ENCODE data around the gene FMOD.
A peak's percentile ranks its signal among the peaks of the same experiment; 100 is the strongest.
"Not testable (repeated sequence)": the region's sequence is repeated elsewhere in the genome, so short reads cannot be mapped to it uniquely, and the experiment has no call there.

FMOD gene

DNA sequence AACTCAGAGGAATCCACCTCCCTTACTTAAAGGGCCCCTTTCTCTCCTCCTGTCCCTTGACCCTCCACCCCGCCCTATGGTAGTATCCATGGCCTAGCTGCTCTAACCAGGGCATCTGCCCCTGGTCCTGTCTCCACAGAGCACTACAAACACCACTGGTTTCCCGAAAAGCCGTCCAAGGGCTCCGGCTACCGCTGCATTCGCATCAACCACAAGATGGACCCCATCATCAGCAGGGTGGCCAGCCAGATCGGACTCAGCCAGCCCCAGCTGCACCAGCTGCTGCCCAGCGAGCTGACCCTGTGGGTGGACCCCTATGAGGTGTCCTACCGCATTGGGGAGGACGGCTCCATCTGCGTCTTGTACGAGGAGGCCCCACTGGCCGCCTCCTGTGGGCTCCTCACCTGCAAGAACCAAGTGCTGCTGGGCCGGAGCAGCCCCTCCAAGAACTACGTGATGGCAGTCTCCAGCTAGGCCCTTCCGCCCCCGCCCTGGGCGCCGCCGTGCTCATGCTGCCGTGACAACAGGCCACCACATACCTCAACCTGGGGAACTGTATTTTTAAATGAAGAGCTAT is 43.9 kb downstream of the FMOD start:
- no peak for DNase-seq (ENCODE audit: low read depth in 4 of 4, low spot score in 1 of 4)

DNA sequence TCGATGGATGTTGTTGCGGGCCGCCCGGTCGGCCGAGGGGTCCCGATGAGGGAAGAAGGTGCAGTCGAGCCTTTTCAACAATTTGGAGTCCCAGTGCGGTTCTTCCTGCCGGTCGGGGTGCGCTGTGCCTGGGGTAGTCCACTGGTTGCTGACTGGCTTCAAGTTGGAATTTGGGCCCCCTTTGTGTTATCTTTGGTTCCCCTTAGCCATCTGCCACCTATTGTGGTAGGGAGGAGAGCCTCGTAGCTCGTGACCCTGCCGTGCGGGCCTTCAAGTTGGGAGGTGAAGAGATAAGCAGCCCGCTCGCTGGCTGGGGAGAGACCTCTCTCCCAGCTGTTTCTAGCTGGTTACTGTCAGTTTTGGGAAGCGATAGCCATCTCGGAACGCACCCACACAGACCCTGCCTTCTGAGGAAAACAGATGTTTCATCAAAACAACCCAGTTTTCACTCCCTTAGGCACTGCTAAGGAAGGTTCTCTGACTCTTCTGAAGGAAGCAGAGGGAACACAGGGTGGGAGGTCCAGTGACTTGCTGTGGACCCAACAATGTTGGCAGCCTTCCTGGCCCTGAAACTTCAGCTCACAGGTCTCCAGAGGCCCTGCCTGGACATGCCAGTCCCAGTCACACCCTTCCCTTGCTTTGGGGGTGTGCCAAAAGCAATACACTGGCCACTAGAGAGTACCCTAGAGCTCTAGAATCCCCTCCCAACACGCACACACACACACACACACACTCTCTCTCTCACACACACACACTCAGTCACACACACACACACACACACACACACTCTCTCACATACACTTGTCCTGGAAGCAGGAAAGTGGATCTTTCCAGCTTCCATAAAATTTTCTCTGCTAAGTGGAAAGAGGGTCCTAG is 44.6 kb downstream of the FMOD start:
- DNase-seq (ENCODE audit: low read depth in 4 of 4, low spot score in 1 of 4) = no peak

DNA sequence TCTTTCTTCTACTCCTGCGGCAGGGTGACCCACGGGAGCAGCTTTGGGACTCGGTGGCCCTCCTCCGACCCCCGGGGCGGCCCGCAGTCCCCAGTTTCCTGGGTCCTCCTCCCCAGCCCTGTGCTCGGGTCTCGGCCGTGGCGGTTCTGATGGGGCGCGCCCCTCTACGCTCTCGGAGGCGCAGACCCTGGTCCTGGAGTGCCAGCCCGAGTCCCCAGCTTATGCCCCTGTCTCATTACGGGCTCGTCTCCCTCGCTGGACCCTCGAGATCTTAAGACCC is 45.2 kb downstream of the FMOD start:
- DNase-seq (ENCODE audit: low read depth in 4 of 4, low spot score in 1 of 4) = no peak

DNA sequence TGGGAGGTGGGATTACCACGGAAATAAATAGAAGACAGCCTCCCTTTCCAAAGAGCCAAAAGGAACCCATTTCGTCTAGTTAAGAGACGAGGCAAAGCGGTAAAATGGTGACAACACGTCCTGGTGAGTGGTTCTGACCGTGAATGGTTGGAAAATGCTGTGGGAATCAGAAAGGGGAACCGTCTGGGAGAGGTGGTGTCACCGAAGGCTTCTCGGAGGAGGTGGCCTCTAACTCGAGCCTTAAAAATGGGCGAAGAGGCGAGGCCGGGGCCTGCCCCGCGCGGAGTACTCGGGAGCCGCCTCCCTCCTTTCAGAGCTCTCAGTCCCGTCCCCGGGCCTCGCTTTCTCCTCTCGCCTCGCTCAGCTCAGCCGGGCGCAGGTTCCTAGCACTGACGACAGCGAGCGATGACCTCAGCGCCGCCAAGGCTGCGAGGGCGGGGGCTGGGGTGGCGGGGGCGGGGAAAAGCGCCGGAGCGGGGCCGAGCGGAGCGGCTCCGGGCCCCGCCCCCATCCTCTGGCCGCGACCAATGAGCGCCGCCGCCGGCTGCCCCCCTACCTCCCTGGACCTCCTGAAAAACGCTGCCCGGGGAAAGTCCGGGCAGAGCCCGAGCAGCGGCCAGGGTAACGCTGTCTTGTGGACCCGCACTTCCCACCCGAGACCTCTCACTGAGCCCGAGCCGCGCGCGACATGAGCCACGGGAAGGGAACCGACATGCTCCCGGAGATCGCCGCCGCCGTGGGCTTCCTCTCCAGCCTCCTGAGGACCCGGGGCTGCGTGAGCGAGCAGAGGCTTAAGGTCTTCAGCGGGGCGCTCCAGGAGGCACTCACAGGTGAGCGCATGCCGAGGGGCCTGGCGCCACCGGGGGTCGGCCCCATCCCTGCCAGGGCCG is 45.8 kb downstream of the FMOD start, which contains the start of gene BTG2:
TSS of gene BTG2 (plus strand) at position 601 of the 890 bp plus-strand sequence. CDS start at position 689, 88 bp downstream.
- DNase-seq (ENCODE audit: low read depth in 4 of 4, low spot score in 1 of 4) = peak; percentile 65 to 86 (median 80)

DNA sequence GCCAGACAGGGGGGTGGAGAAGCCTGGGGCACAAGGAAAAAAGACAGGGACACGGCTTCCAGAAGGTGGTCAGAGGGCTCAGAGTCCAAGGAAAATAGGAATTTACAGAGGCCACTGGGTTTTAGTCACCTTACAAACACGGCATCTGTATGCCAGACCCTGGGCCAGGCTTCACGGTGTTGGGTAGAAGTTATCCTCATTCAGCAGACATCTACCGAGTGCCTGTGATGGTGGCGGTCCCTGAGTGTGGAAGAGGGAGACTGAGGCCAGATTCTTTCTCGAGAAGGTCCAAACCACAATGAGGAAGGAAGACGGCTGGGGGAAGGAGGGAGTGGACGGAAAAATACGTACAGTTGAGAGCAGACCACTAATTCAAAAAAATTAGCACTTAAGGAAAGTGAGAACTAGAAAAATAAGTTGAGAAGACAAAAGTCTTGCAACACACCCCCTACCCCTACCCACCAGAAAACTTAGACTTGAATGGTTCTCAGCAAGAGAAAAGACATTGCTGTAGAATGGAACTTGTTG is 46.5 kb downstream of the FMOD start:
- no peak for DNase-seq (ENCODE audit: low read depth in 4 of 4, low spot score in 1 of 4)

DNA sequence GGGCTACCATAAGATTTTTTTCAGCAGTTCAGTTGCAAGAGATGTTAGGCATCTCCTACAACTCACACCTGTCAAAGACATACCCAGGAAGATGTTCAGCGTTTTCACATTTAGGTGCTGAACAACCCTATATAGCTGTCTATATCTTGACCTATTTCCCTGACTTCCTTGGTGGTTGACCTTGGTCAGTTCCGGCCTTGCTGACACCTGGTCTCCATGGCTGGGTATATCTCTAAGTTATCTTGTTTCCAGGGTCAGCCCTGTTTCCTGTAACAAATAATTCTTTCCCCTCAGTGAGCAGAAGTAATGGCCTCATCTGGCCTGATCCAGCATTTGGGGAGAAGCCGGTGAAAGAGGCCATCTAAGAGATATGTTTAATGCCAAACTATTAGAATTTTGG is 48.0 kb downstream of the FMOD start:
- DNase-seq (ENCODE audit: low read depth in 4 of 4, low spot score in 1 of 4) = no peak

DNA sequence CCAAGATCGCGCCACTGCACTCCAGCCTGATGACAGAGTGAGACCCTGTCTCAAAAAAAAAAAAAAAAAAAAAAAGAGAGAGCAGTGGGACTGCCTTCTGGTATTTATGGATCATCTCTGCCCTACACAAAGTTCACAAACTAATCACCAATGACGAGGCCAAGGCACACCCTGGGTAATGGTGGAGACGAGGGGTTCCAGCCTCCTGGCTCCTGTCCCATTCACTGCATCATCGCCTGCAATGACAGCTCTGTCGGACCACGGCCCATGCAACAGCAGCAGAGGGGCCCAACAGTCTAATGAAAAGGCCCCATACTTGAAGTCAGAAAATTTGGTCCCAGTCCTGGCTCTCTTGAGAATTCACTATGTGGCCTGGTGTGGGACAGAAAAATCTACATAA is 48.5 kb downstream of the FMOD start:
- no peak for DNase-seq (ENCODE audit: low read depth in 4 of 4, low spot score in 1 of 4)

DNA sequence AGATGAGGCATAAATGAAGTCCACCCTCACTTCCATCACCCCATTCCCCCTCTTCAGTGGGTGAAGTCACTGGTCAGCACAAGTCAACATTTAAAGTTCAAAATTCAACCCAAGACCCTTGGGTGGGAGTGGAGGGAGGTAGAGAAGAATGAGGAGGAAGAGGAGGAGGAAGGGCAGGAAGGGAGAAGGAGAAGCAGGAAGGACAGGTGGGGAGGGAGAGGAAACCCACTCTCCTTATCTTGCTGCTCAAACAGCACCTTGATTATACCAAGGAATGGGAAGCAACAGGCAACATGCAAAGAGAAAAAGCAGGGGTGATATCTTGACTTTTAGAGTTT is 49.6 kb downstream of the FMOD start:
- no peak for DNase-seq (ENCODE audit: low read depth in 4 of 4, low spot score in 1 of 4)

DNA sequence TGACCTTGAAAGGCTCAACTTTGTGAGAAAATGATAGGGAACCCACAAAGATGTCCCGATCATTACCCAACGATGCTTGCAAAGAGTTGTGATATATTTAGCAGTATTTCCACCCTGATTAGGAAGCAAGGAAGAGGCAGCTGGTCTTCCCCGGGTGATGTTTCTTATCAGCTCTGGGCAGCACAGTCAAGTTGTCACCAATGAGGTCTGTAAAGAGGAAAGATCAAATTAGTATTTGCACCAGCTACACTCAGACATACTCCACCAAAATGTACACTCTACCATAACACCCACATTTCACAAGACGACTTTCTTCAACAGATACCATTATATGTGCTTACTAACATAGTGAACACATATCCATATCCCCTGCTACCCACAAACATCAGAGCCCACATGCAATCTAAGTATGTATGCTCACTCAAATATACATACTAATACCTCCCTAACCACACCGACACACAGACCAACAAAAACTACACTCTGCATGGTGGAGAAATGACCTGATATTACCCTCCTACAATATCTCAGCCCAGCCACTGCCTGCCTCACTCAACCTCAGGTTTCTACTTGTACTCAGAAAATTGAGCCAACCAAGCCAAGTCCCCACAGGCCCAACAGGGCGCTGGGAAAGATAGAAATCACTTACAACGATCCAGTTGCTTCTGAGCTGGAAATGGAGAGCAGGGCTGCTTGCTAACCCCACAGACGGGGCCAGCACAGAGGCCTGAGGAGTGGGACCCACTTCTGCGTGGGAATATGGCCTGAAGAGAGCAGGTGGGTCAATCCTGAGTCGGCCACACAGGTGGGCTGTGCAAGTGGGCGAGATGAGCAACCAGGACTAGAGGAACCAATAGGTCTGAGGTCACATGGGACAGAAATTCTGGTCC is 50.2 kb downstream of the FMOD start:
- DNase-seq (ENCODE audit: low read depth in 4 of 4, low spot score in 1 of 4) = no peak

DNA sequence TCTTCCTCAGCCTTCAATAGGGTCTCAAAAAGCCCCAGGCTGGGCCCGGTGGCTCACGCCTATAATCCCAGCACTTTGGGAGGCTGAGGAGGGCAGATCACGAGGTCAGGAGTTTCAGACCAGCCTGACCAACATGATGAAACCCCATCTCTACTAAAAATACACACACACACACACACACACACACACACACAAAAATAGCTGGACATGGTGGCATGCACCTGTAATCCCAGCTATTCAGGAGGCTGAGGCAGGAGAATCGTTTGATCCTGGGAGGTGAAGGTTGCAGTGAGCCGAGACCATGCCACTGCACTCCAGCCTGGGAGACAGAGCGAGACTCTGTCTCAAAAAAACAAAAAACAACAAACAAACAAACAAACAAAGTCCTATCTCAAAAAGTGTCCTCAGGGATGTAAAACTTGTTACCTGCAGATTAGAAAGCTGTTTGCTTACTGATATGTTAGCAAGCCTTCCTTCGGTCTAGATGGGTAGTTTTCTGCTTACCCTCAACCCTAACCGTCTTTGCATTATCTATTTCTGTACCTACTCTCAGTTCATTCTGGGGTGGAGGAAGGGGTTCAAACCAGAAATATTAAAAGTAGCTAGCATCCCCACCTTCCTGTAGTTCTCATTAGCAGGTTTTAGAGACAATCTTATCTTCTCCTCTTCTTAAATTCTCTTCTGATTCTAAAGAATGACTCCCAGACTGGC is 51.0 kb downstream of the FMOD start:
- not testable (repeated sequence) for DNase-seq (ENCODE audit: low read depth in 4 of 4, low spot score in 1 of 4)

DNA sequence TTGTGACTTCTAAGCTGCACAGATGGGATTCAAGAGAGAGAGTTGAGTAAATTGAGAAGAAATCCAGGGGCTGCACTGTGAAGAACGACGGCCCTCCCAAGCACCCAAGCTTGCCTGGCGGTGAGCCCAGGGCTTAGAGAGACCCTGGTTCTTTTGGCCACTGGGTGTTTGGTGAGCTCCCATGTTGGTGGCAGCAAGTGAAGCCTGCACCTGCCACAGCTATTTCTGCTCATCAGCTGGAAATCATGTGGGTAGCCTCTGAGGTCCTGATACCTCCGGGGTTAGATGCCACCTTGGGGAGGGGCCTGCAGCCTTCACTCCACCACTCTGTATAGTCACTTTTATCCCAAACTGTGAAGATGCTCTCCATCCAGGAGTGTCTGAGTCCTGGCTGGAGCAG is 51.8 kb downstream of the FMOD start:
- DNase-seq (ENCODE audit: low read depth in 4 of 4, low spot score in 1 of 4) = no peak

DNA sequence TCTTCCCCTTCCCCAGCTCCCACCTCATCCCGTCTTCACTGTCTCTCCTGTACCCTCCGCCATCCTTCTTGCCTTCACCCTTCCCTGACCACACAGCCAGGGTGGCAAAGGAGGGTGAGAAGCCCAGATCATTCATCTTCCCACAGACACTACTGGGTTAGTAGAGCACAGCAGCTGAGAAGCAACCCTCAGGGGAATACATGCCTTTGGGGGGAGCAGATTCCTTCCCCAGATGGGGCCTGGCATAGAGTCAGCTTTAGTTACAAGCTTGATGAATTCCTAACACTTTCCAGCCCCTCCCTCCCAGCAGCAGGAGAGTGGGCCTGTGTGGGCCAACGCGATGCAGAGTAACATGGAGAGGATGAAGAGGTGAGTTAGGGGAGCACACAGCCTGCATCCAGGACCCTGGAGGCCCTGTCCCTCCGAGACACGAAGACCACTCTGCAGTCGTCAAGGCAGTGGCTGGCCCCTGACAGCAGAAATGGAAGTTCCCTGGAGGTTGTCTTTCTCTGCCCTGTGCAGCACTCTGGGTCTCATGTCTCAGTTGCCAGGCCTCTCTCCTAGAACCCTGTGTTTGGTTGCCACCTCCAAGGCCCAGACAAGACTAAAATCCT is 54.4 kb downstream of the FMOD start:
- DNase-seq (ENCODE audit: low read depth in 4 of 4, low spot score in 1 of 4) = no peak

DNA sequence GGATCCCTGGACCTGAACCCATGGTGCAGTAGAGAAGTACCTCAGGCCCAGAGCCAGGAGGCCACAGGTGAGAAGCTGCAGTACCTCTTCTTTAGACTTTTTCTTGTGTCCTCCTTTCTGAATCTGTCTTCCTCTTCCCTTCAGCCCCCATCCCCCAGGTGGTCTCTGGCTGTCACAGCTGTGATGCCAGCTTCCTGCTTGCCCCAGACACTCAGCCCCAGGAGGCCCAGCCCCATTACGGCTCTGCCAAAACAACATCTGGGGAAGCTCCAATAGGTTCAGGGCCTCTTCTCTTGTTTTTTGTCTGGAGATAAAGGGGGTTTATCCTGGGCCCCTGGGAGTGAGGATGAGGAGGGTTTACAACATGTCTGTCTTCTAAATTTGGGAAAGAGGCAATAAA is 55.1 kb downstream of the FMOD start:
- DNase-seq (ENCODE audit: low read depth in 4 of 4, low spot score in 1 of 4) = no peak

DNA sequence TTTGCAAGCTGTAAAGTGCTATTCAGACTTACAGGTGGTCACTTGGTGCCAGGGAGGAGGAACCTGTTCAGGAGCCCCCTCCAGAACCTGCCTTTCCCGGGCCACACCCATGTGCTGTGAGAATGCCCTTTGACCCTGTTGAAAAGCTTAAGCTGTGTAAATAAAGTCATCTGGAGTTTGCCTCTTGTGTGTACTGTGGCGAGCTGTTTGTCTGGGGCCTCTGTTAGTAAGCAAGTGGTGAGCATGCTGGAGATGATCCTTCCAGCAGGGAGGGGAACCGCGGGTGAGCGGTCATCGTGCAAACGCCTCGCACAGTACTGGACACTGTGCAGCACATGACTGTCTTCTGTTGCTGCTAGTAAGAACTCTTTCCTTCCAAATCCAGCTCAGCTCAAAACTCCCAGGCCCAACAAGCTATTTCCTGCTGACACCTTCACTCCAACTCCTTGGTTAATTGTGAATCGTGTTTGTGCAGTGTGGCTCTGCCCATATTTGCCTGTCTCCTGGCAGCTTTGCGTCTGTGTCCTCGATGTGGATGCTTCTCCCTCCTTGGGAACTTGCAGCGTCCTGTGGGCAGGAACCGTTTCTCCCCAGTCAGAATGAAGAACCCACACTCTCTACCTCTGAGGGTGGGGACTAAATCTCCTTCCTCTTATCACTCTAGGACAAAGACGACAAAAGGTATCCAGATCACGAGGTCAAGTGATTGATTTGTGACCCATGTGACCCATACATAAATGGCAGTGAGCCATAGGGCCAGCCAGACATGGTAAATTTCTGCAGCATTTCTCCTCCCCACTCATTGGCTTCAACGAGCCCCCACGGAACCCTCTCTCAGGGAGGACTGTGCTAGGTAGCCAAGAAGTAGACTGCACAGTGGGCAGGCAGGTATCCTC is 59.5 kb downstream of the FMOD start:
- DNase-seq (ENCODE audit: low read depth in 4 of 4, low spot score in 1 of 4) = no peak

All from stimulated activated CD4-positive, alpha-beta T cell treated with anti-CD3 and anti-CD28 coated beads, Interleukin-1b, Interleukin-23, amount 100 ng/mL, for 24 hours (primary cell).